Caco-2 (cell line): ENCODE results near the gene RPH3AL. TPM values are rescaled to one million over a fixed set of nuclear protein-coding genes. Genes with fewer than 3 reads are reported as not detected.
"Not testable (repeated sequence)": the region's sequence is repeated elsewhere in the genome, so short reads cannot be mapped to it uniquely, and the experiment has no call there.

Source experiments
- BruUV-seq: library from RNA; stranded (reverse); fragments of 400-500 nt; replicated peaks from 2 replicates; lab custom pipeline; 2021; lab: Mats Ljungman, UMichigan
- CTCF ChIA-PET: fragments of 300-600 bp; sonication (Branson Sonifier 250); formaldehyde crosslinking; loops from one replicate; lab custom pipeline; 2022; ENCODE audit warnings: antibody characterized with exemption; lab: Charles Lee
- POLR2A ChIA-PET: fragments of 300-600 bp; sonication (Branson Sonifier 250); formaldehyde crosslinking; loops from one replicate; lab custom pipeline; 2022; ENCODE audit warnings: antibody characterized with exemption; lab: Charles Lee
- DNase-seq, 2 experiments: peaks; one replicate each; pipeline versions ENCODE4 v3.0.0 to v3.0.0-alpha.2; 2020 to 2022
- H3K27me3 ChIP-seq: replicated peaks from 2 replicates; pipeline ENCODE4 v1.6.0; 2011; ENCODE audit warnings: low read length; ENCODE audit not compliant: control insufficient read depth, insufficient read depth
- H3K36me3 ChIP-seq: 2 replicates; pipeline ENCODE4 v1.5.1; 2011; ENCODE audit warnings: low read length; ENCODE audit not compliant: control insufficient read depth, insufficient read depth
- H3K4me1 ChIP-seq: fragments of 250-450 bp; sonication (Bioruptor Pico); 2 replicates; pipeline ENCODE4 v1.5.1; 2020; ENCODE audit warnings: mild to moderate bottlenecking
- H3K4me3 ChIP-seq: 2 replicates; pipeline ENCODE4 v1.5.1; 2011; ENCODE audit warnings: low read depth, mild to moderate bottlenecking, control low read depth, low read length
- H3K9me3 ChIP-seq: fragments of 250-450 bp; sonication (Bioruptor Pico); 2 replicates; pipeline ENCODE4 v1.5.1; 2020; ENCODE audit warnings: mild to moderate bottlenecking, moderate library complexity
- H3K27ac Mint-ChIP-seq: one replicate; pipeline ENCODE4 v1.8.0; 2022; ENCODE audit warnings: mixed read lengths; ENCODE audit not compliant: unreplicated experiment
- H3K27me3 Mint-ChIP-seq: one replicate; pipeline ENCODE4 v1.8.0; 2022; ENCODE audit warnings: mixed read lengths; ENCODE audit not compliant: insufficient read depth, unreplicated experiment
- H3K36me3 Mint-ChIP-seq: one replicate; pipeline ENCODE4 v1.8.0; 2022; ENCODE audit warnings: mild to moderate bottlenecking, mixed read lengths; ENCODE audit not compliant: insufficient read depth, unreplicated experiment
- H3K4me1 Mint-ChIP-seq: one replicate; pipeline ENCODE4 v1.8.0; 2022; ENCODE audit warnings: low read depth, mixed read lengths; ENCODE audit not compliant: unreplicated experiment
- H3K4me3 Mint-ChIP-seq: one replicate; pipeline ENCODE4 v1.8.0; 2022; ENCODE audit warnings: mild to moderate bottlenecking, moderate library complexity, mixed read lengths; ENCODE audit not compliant: unreplicated experiment
- H3K9me3 Mint-ChIP-seq: one replicate; pipeline ENCODE4 v1.8.0; 2022; ENCODE audit warnings: mixed read lengths; ENCODE audit not compliant: unreplicated experiment
- intact Hi-C: fragments of 100-400 bp; cut with micrococcal nuclease; formaldehyde crosslinking; loops from one replicate; pipeline ENCODE4 v1.10.0; 2022; ENCODE audit not compliant: unreplicated experiment
- total RNA-seq: library from RNA; stranded (reverse); gene quantifications from 2 replicates; pipeline ENCODE4 v1.2.3, GENCODE V29; 2022
- TF ChIP-seq, protein P1 (sequence below), 2 experiments: fragments of 200-600 bp in 1 of 2; IDR thresholded peaks; 1 replicate in 1 of 2; 2 replicates in 1 of 2; pipeline versions ENCODE4 v1.5.1 to v1.8.0; 2011 to 2022; ENCODE audit warnings: antibody characterized with exemption in 1 of 2, control low read depth in 1 of 2, inconsistent platforms in 1 of 2, low read depth in 1 of 2, low read length in 1 of 2, mild to moderate bottlenecking in 1 of 2, moderate library complexity in 1 of 2; ENCODE audit not compliant: insufficient read depth in 1 of 2, severe bottlenecking in 1 of 2, unreplicated experiment in 1 of 2

The RPH3AL gene
- total RNA-seq, 1 experiment from 2014 or later: 36.0 TPM

DNA sequence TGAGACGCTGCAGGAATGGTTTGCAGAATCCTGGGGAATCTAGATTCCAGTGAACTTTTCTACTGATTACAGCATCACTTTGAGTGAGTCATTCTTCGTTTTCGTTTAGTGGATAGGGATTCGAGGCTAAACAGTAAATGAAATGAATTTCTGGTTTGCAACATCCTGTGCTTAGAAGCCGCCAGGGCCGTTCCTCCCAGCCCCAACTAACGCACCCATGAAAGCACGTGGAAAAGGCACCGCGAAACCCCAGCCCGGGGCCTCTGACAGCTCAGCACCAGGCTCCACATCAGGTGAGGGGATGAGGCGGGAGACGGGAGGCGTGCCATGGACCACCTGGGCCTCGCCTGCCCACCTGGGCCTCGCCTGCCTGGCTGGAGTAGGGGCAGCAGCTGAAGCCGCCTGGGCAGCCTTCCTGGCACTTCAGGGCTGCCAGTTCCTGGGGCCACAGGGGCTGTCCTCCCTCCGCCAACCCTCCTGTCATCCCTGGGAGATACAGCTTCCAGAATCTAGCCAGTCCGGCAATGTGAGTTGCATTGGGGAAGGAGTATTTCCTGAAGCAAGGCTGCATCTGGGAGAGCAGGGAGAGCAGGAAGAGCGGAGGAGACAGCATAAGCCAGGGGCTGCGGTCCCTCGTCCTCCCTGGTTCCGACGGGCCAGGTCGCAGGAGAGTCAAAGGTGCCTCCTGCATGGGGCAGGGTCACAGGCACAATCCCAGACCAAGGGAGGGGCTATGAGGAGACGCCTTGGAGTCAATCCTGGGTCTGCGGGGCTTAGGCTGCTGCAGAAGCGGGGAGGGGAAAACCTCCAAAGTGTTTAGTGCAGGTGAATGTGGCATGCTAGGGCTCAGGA lies 78.4 kb downstream of the RPH3AL start:
- POLR2A ChIA-PET: no interaction called here

DNA sequence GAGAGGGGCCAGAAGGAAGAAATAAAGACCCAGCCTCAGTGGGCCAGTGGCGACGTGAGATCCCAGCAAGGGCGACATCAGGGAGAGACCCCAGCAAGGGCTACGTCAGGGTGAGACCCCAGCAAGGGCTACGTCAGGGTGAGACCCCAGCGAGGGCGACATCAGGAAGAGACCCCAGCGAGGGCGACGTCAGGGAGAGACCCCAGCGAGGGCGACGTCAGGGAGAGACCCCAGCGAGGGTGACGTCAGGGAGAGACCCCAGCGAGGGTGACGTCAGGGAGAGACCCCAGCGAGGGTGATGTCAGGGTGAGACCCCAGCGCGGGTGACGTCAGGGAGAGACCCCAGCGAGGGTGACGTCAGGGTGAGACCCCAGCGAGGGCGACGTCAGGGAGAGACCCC lies 79.8 kb downstream of the RPH3AL start:
- H3K9me3 ChIP-seq, H3K4me1 ChIP-seq, H3K27ac Mint-ChIP-seq, POLR2A ChIA-PET, H3K27me3 ChIP-seq, H3K36me3 ChIP-seq, H3K9me3 Mint-ChIP-seq, H3K27me3 Mint-ChIP-seq, intact Hi-C loops, CTCF ChIA-PET, H3K4me3 ChIP-seq, H3K4me3 Mint-ChIP-seq, BruUV-seq, H3K4me1 Mint-ChIP-seq: not testable (repeated sequence)
- DNase-seq: peak in 1 of 2 experiments; percentile 18
- H3K36me3 Mint-ChIP-seq: peaks cover 16% of the 10 kb centered on the region

More for the DNA sequence above, 78.4 kb downstream of the RPH3AL start:
- Mint-ChIP-seq H3K4me3 (no peak overlapping the region), H3K27me3 (no peaks in the 10 kb centered on the region), H3K36me3 (peaks cover 24% of the 10 kb centered on the region), H3K27ac (no peak overlapping the region), H3K4me1 (no peaks in the 10 kb centered on the region), H3K9me3 (no peaks in the 10 kb centered on the region)
- Histone ChIP-seq H3K4me3 (no peak overlapping the region), H3K36me3 (peaks cover 2% of the 10 kb centered on the region; the same call in 1 of the 2 replicates), H3K9me3 (no peaks in the 10 kb centered on the region), H3K4me1 (no peaks in the 10 kb centered on the region), H3K27me3 (no peaks in the 10 kb centered on the region)
- CTCF ChIA-PET: no interaction called here
- DNase-seq: peak in 1 of 2 experiments; percentile 25
- TF ChIP-seq, protein P1, sequence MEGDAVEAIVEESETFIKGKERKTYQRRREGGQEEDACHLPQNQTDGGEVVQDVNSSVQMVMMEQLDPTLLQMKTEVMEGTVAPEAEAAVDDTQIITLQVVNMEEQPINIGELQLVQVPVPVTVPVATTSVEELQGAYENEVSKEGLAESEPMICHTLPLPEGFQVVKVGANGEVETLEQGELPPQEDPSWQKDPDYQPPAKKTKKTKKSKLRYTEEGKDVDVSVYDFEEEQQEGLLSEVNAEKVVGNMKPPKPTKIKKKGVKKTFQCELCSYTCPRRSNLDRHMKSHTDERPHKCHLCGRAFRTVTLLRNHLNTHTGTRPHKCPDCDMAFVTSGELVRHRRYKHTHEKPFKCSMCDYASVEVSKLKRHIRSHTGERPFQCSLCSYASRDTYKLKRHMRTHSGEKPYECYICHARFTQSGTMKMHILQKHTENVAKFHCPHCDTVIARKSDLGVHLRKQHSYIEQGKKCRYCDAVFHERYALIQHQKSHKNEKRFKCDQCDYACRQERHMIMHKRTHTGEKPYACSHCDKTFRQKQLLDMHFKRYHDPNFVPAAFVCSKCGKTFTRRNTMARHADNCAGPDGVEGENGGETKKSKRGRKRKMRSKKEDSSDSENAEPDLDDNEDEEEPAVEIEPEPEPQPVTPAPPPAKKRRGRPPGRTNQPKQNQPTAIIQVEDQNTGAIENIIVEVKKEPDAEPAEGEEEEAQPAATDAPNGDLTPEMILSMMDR (IDR thresholded peaks at IDR 0.05; ENCODE audit: insufficient read depth in 1 of 2, low read depth in 1 of 2, low read length in 1 of 2, severe bottlenecking in 1 of 2, unreplicated experiment in 1 of 2): no peak
- no TSS peak for BruUV-seq
- intact Hi-C loops: no loop called here

DNA sequence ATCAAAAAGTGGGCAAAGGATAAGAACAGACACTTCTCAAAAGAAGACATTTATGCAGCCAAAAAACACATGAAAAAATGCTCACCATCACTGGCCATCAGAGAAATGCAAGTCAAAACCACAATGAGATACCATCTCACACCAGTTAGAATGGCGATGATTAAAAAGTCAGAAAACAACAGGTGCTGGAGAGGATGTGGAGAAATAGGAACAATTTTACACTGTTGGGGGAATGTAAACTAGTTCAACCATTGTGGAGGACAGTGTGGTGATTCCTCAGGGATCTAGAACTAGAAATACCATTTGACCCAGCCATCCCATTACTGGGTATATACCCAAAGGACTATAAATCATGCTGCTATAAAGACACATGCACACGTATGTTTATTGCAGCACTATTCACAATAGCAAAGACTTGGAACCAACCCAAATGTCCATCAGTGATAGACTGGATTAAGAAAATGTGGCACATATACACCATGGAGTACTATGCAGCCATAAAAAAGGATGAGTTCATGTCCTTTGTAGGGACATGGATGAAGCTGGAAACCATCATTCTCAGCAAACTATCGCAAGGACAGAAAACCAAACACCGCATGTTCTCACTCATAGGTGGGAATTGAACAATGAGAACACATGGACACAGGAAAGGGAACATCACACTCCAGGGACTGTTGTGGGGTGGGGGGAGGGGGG lies 80.5 kb downstream of the RPH3AL start:
- intact Hi-C loops, H3K27ac Mint-ChIP-seq, BruUV-seq, H3K27me3 Mint-ChIP-seq, H3K27me3 ChIP-seq, H3K9me3 ChIP-seq, H3K36me3 ChIP-seq, H3K4me3 Mint-ChIP-seq, H3K4me3 ChIP-seq, POLR2A ChIA-PET, CTCF ChIA-PET, H3K9me3 Mint-ChIP-seq, H3K4me1 ChIP-seq, H3K4me1 Mint-ChIP-seq, DNase-seq: not testable (repeated sequence)
- peaks cover 16% of the 10 kb centered on the region for H3K36me3 Mint-ChIP-seq
